T-helper 1 cell treated with Interleukin-12 subunit alpha and Interleukin-12 subunit beta and Interleukin-4 antibody, amounts not matched to agents 30 ng/mL and 1 ng/mL, for 36 hours (primary cell): ENCODE data around the gene FGF1. TPM values are rescaled to one million over a fixed set of nuclear protein-coding genes. Genes with fewer than 3 reads are reported as not detected.

Source experiments
- intact Hi-C: fragments of 100-400 bp; cut with micrococcal nuclease; formaldehyde crosslinking; loops from one replicate; pipeline ENCODE4 v1.15.1; 2024
- total RNA-seq: library from RNA; stranded (reverse); gene quantifications from 2 replicates; pipeline ENCODE4 v1.2.3, GENCODE V29; 2022

FGF1 gene
- total RNA-seq, 1 donor from 2014 or later = not detected

GRCh38 chr5:142615948-142616347 is 69.9 kb downstream of the FGF1 start:
- intact Hi-C loops = no loop called here

GRCh38 chr5:142614054-142614453 is 71.8 kb downstream of the FGF1 start:
- intact Hi-C loops = no loop called here

GRCh38 chr5:142613271-142613671 is 72.6 kb downstream of the FGF1 start:
- intact Hi-C loops = no loop called here

GRCh38 chr5:142612494-142613270 is 73.2 kb downstream of the FGF1 start:
- intact Hi-C loops = no loop called here

GRCh38 chr5:142611154-142611553 is 74.7 kb downstream of the FGF1 start:
- intact Hi-C loops = loop anchor here (1.0 to 2.0 kb wide), 5 partner anchors 44 to 459 kb away; no protein-coding TSS in a partner anchor

GRCh38 chr5:142610176-142611001 is 75.5 kb downstream of the FGF1 start:
- intact Hi-C loops = loop anchor here (1.0 to 2.0 kb wide), 5 partner anchors 45 to 458 kb away; no protein-coding TSS in a partner anchor

- intact Hi-C loops = no loop called here
Observed at GRCh38 chr5:142609142-142609541, 76.7 kb downstream of the FGF1 start.

GRCh38 chr5:142608081-142608480 is 77.8 kb downstream of the FGF1 start:
- intact Hi-C loops = no loop called here

- intact Hi-C loops = no loop called here
Observed at GRCh38 chr5:142605611-142606010, 80.3 kb downstream of the FGF1 start.

GRCh38 chr5:142602720-142603245 is 83.1 kb downstream of the FGF1 start:
- intact Hi-C loops = no loop called here

GRCh38 chr5:142601432-142601831 is 84.5 kb downstream of the FGF1 start:
- intact Hi-C loops = no loop called here

- intact Hi-C loops = no loop called here
Observed at GRCh38 chr5:142600611-142601358, 85.1 kb downstream of the FGF1 start.

- intact Hi-C loops = no loop called here
Observed at GRCh38 chr5:142600092-142600491, 85.8 kb downstream of the FGF1 start.

GRCh38 chr5:142598338-142598700 is 87.6 kb downstream of the FGF1 start:
- intact Hi-C loops = no loop called here

GRCh38 chr5:142597546-142598337 is 88.1 kb downstream of the FGF1 start:
- intact Hi-C loops = no loop called here

GRCh38 chr5:142597025-142597424 is 88.9 kb downstream of the FGF1 start:
- intact Hi-C loops = no loop called here

GRCh38 chr5:142592365-142592764 is 93.5 kb downstream of the FGF1 start:
- intact Hi-C loops = no loop called here

GRCh38 chr5:142590451-142591231 is 95.2 kb downstream of the FGF1 start:
- intact Hi-C loops = no loop called here

- intact Hi-C loops = no loop called here
Observed at GRCh38 chr5:142589720-142590119, 96.2 kb downstream of the FGF1 start.
